22Rv1 (cell line): Measurements from ENCODE around the gene JAG2.

Source experiments
- ZFX ChIP-seq: fragments of 450-650 bp; IDR thresholded peaks from 2 replicates; pipeline ENCODE4 v1.6.1; 2017; ENCODE audit warnings: antibody characterized with exemption, borderline replicate concordance
- TF ChIP-seq, protein P1 (sequence below): fragments of 450-650 bp; IDR thresholded peaks from 2 replicates; pipeline ENCODE4 v1.5.1; 2017; ENCODE audit warnings: mild to moderate bottlenecking

DNA sequence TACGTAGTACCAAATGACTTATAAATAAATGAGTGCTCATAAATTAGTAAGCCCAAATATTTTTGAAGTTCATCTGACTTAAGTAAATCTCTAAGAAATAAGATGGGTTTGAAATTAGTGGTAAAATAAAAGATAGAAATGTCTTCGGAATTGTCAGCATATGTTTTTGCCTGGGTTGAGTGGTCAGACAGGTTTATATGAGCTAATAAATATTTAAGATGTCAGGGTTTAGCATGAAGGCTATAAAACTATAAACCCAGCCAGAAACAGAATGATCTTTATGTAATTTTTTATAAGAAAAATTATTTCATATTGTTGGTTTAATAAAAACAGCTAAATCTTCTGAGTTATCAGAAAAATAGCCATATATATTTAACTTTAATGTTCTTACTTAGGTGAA is 37.3 kb downstream of the JAG2 start:
- TF ChIP-seq, protein P1, sequence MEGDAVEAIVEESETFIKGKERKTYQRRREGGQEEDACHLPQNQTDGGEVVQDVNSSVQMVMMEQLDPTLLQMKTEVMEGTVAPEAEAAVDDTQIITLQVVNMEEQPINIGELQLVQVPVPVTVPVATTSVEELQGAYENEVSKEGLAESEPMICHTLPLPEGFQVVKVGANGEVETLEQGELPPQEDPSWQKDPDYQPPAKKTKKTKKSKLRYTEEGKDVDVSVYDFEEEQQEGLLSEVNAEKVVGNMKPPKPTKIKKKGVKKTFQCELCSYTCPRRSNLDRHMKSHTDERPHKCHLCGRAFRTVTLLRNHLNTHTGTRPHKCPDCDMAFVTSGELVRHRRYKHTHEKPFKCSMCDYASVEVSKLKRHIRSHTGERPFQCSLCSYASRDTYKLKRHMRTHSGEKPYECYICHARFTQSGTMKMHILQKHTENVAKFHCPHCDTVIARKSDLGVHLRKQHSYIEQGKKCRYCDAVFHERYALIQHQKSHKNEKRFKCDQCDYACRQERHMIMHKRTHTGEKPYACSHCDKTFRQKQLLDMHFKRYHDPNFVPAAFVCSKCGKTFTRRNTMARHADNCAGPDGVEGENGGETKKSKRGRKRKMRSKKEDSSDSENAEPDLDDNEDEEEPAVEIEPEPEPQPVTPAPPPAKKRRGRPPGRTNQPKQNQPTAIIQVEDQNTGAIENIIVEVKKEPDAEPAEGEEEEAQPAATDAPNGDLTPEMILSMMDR, result no peak
- no peak for TF ChIP-seq ZFX
